Measurements from ENCODE around the gene SLFN14.

- TF ChIP-seq CTCF (conservative IDR thresholded peaks at IDR 0.05; ENCODE audit: low read depth, low read length) (no peak), EZH2phosphoT487 (IDR thresholded peaks at IDR 0.05; ENCODE audit: borderline replicate concordance, low read length) (no peak)
These were observed 22.9 kb downstream of the SLFN14 start, which contains the start of gene SLFN12L for GRCh38 chr17:35537601-35538141.

All from PC-3 (cell line).